Activated CD4-positive, alpha-beta T cell treated with anti-CD3 and anti-CD28 coated beads, Interleukin-10, Interleukin-2, amounts not matched to agents 100 ng/mL and 50 ng/mL, durations not matched to agents 16 hours and 8 hours (primary cell): ENCODE results near the gene PTPN9.
"Not testable (repeated sequence)": the region's sequence is repeated elsewhere in the genome, so short reads cannot be mapped to it uniquely, and the experiment has no call there.

ENCODE experiments used
- DNase-seq: peaks from one replicate; pipeline ENCODE4 v3.0.0-alpha.2; 2020

PTPN9 gene

GRCh38 chr15:75451674-75452363, 127.3 kb downstream of the PTPN9 start, which contains the start of gene SIN3A:
Gene SIN3A (minus strand): TSS chr15:75451690. CDS start chr15:75430375, 21,315 bp downstream.
- DNase-seq = peak; percentile 100

- no peak for DNase-seq
Measured at GRCh38 chr15:75451202-75451673, 127.9 kb downstream of the PTPN9 start.

DNA sequence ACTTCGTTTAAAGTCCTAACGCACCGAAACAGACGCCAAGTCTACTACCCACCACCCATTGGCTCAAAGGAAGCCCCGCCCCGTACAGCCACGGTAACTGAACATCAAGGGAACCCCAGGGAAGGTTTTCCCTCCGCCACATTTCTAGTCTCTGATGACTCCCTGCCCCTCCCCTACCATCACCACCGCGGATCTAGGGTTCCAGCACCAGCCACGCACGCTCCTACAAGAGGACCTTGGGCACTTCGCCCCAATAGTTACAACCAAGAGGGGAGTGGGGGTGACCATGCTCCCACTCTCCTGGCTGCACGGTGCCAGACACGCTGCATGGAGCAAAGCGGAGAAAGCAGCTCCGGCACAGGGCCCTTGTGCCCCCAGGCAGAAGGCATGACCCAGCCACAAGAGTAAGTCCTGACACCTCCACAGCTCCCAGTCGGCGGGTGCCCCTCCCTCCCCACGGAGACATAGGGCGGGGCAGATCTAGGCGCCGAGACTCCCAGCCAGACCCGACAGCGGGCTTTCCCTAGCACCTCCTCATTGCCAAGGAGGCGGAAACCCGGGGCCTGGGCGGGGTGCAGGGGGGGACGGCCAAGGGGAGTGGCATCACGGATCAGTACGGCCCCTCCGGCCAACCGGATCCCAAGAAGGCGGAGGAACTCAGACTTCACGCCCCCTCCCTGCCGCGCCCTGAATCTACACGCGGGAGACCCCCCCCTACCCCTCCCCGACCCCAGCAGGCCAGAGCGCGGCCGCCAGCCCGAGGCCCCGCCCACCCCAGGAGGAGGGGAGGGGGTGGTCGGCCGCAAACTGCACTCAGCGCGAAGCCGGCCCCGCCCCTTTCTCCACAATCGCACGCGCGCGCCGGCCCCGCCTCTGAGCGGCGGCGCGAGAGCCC, 128.6 kb downstream of the PTPN9 start:
- peak; percentile 99 for DNase-seq

DNA sequence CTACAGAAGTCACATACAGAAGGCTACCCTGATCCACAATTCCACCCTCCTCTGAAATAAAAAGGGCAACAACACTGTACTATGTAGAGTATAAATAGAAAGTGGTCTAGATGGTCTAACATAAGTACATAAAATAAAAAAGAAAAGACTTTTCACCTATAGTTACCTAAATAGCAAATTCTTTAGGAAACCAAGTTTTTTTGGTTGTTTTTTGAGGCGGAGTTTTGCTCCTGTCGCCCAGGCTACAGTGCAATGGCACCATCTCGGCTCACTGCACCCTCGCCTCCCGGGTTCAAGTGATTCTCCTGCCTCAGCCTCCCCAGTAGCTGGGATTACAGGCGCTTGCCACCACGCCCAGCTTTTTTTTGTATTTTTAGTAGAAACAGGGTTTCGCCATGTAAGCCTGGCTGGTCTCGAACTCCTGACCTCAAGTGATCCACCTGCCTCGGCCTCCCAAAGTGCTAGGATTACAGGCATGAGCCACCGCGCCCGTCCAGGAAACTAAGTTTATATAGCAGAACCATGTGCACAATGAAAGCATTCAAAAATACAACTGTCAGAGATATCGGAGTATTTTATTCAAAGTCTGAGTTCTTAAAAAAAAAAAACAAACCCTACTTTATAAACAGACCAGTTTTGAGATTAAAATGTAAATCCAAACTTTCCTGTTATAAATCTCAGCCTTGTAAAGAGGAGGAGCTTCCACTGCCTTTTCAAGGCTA, 129.4 kb downstream of the PTPN9 start:
- DNase-seq = no peak

- not testable (repeated sequence) for DNase-seq
Measured at GRCh38 chr15:75448171-75448570, 130.9 kb downstream of the PTPN9 start.

DNA sequence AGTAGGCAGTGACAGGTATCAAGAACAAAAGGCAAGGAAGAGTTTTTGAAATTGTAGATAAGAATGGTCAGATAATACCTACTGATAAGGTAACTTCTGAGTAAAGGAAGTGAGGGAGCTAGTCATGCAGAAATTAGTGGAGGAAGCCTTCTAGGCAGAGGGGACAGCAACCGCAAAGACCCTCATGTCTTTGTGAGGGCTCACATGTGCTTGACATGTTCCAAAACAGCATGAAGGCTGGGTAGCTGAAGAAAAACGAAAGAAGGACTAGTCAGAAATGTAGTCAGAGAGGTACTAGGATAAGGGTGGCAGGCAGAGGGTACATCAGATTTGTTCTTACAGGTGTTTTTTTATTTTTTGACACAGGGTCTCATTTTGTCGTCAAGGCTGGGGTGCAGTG, 133.0 kb downstream of the PTPN9 start:
- peak; percentile 60 for DNase-seq

DNA sequence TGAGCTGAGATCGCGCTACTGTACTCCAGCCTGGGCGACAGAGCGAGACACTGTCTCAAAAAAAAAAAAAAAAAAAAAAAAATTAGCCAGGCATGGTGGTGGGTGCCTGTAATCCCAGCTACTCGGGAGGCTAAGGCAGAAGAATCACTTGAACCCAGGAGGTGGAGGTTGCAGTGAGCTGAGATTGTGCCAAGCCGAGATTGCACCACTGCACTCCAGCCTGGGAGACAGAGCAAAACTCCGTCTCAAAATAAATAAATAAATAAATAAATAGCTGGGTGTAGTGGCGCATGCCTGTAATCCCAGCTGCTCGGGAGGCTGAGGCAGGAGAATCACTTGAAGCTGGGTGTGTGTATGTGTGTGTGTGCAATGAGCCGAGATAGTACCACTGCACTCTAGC, 133.8 kb downstream of the PTPN9 start:
- DNase-seq = not testable (repeated sequence)

- not testable (repeated sequence) for DNase-seq
Measured at GRCh38 chr15:75443972-75444453, 135.1 kb downstream of the PTPN9 start.

GRCh38 chr15:75437721-75438120, 141.4 kb downstream of the PTPN9 start:
- DNase-seq = no peak

DNA sequence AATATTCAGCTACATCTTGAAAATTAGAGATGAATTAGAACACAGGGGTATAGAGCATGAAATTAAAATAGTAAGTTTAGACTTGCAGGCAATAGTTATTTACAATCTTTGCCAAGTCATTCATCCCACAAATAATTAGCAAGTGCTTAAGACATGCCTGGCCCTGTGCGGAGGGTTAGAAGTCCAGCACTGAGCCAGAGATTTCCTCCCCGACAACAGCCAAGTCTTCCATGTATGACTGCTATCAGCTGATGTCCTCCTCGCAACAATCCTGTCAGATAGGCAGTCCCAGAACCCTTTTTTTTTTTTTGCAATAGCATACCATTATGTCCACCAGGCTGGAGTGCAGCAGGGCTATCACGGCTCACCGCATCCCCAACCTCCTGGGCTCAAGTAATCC, 142.2 kb downstream of the PTPN9 start:
- no peak for DNase-seq

GRCh38 chr15:75431682-75432081, 147.4 kb downstream of the PTPN9 start:
- no peak for DNase-seq

GRCh38 chr15:75431270-75431669, 147.8 kb downstream of the PTPN9 start:
- no peak for DNase-seq

DNA sequence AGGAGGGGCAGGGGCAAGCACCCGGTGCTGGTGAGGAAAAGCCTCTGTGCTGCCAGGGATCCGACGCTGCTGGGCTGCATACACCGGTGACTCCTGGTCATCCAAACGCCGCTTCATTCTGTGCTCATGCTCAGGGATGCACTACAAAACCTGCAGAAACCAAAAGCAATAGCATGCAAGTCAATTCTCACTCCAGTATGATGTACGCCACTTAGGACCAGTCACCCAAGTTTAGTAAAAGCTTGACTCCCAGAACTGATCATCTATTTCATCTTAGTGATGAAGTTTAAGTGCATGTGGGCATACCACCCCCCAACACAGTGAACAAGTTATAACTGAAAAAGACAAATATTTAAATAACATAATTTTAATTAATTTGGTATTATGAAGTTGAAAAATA, 148.9 kb downstream of the PTPN9 start:
- DNase-seq = no peak

GRCh38 chr15:75428152-75428551, 151.0 kb downstream of the PTPN9 start:
- no peak for DNase-seq

DNA sequence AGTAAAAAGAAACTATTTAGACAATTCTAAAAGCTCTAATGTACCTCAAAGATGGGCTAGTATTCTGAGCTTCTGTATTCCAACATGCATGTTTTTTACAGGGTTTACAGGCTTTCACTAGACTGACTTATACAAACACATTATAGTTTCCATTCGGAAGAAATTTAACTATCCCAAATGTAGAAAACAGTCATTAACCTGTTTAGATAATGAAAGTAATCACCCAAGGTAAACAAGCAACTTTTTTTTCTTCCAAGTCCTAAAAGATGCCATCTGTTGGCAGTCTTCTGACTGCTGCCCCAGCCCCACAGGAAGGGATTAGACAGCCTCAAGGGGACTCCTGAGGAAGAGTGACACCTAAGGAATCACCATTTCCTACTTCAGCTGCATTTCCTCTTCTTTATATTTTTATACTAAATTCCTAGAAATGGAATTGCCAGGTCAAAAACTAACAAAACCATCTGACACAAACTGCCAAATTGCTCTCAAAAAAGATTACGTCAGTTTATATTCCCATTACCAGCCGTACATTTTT, 153.1 kb downstream of the PTPN9 start:
- no peak for DNase-seq

GRCh38 chr15:75422554-75422953, 156.6 kb downstream of the PTPN9 start:
- no peak for DNase-seq

- DNase-seq = no peak
Measured at GRCh38 chr15:75420698-75421097, 158.4 kb downstream of the PTPN9 start.

DNA sequence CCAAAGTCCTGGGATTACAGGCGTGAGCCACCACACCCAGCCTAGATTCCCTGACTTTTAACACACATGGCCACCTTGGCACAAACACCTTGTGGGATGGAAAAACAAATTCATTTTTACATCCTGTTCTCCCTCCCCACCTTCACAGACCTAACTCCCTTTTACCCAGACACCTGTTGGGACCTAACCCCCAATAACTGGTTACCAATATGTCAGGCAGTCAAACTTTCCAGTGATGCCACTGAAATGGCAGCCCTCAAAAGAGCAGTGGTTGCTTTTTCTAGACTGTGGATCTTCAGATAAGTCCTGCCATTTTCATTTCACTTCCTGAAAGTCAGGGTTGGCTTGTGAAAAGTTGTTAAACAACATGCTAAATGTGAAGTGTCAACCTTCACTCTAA, 162.5 kb downstream of the PTPN9 start:
- no peak for DNase-seq
